Non-pigmented ciliary epithelial cell (primary cell): ENCODE measurements around the gene RPS6KA4.

Experiments
- DNase-seq: peaks from one replicate; pipeline ENCODE4 v3.0.0-alpha.2; 2010; ENCODE audit warnings: low read depth

RPS6KA4 gene

GRCh38 chr11:64348383-64349024 lies 10.5 kb upstream of the RPS6KA4 start:
- no peak for DNase-seq

GRCh38 chr11:64349025-64349387 lies 10.0 kb upstream of the RPS6KA4 start:
- no peak for DNase-seq

DNA sequence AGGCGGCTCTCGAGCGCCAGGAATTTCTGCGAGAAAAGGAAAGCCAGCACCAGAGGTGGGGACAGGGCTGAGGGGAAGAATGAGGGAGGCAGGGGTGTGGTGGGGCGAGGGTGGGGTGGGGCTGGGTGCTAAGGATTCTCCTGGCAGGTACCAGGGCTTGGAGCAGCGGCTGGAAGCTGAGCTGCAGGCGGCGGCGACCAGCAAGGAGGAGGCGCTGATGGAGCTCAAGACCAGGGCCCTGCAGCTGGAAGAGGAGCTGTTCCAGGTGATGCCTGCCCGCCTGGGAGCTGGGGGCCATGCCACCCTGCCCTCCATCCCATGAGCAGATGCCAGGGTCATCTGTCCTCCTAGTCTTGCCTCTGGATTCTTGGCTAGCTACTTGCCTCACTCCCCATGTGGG lies 9.6 kb upstream of the RPS6KA4 start:
- no peak for DNase-seq

- DNase-seq = no peak
Measured at GRCh38 chr11:64351136-64351631, 7.8 kb upstream of the RPS6KA4 start.

- DNase-seq = no peak
Measured at GRCh38 chr11:64352099-64352994, 6.6 kb upstream of the RPS6KA4 start.

DNA sequence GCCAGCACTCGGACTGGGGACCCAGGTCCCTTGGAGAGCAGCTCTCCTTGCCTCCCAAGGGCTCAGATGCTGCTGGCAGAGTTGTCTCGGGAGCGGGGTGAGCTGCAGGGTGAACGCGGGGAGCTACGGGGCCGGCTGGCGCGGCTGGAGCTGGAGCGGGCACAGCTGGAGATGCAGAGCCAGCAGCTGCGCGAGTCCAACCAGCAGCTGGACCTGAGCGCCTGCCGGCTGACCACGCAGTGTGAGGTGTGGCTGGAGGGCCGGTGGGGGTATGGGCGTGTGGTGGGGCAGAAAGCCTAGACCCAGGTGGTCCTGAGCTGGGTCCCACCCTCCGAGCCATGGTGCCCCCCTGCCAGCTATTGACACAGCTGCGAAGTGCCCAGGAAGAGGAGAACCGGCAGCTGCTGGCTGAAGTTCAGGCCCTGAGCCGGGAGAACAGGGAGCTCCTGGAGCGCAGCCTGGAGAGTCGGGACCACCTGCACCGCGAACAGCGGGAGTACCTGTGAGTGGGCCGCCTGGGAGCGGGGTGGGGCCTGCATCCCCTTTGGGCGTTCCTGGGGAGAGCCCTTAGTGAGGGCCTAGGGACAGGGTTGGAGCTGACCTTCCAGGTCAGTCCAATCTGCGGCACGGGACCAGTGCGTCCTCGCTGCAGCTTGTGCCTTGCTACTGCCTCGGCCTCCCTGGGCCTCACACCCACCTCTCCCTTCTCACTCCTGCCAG lies 5.8 kb upstream of the RPS6KA4 start:
- DNase-seq = no peak

GRCh38 chr11:64353715-64354506 lies 5.1 kb upstream of the RPS6KA4 start:
- DNase-seq = no peak

DNA sequence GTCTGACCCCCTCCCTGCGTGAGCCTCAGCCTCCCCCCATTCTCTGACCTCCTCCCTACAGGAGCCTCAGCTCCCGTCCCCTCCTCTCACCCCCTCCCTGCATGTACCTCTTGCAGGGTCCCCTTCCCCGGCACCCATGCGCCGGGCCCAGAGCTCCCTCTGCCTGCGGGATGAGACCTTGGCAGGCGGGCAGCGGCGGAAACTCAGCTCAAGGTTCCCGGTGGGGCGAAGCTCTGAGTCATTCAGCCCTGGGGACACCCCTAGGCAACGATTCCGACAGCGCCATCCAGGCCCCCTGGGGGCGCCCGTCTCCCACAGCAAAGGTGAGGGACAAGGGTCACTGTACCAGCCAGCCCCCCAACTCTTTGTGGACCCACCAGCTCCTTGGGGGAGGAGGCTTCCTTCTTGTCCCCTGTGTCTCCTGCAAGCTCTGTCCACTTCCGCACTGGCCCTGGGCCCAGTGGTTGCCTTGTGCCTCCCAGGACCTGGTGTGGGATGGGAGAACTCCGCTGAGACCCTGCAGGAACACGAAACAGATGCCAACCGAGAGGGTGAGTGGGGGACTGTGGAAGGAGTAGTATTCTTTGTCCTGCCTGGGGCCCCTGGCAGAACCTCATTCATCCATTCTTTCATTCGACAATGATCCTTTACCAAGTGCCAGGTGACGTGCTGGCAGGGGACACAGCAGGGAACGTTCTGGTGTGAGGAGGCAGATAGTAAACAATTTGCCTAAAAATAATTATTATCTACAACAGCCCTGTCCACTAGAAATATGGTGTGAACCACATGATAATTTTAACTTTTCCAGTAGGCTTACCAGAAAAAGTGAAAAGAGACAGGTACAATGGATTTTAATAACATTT lies 3.7 kb upstream of the RPS6KA4 start:
- DNase-seq = no peak

- no peak for DNase-seq
Measured at GRCh38 chr11:64356498-64357411, 2.2 kb upstream of the RPS6KA4 start.

DNA sequence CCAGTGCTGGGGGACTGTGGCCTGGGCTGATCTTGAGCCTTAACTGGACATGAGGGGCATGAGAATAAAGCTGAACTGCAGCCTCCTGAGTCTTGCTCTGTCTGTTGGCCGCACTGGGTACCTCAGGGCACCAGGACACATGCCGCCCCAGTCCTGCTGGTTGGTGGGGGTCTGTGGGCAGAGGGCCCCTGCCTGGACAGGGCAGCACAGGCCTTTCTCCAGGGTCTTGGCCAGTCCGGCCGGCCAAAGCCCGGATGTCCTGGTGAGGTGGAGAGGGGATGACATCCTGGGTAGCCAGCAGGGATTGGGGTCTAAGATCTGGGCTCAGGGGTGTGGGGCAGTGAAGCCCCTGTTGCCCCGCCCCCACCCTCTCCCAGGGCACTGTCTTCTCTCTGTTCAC lies 1.5 kb upstream of the RPS6KA4 start:
- DNase-seq = no peak

DNA sequence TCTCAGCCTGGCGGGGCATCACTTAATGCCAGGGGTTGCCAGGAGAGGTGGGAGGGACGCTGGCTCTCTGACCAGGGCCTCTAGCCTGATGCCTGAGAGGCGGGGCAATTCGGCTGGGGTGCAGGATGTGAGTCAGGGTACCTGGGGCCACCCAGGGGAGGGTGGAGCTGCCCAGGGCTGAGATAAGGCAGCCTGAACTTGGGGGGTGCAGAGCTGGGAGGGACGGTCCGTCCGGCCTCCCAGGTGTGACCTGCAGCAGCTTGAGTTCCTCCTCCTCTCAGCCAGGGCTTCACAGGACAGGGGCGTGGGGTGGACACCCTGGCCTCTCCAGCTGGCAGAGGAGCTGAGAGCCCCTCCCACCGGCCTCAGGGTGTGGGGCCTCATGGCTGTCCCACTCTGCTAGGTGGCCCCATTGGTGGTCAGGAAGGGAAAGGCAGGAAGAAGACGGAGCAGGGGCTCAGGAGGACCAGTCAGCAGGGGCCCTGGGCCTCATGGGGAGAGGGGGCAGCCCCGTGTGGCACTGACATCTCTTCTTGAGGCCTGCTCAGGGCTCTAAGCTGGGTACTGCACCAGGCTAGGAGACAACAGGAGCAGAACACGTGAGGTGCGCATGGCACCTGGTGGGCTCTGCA lies 942 bp upstream of the RPS6KA4 start:
- DNase-seq = no peak

DNA sequence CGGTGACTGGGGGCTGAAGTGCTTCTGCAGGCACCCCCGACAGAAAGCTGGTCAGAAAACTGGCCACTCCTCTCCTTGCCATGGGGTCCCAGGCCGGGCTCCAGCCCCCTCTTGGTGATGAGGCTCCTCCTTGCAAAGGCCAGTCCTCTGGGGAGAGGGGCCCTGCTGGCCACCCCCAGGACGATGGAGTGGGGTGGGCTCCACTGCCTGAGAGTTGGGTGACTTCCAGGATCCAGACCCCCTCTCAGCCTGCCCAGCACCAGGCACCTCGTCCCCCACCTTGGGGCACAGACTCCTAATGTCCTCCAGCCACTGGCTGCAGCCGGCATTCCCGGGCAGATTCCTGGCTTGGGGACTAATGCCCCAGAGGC lies 441 bp upstream of the RPS6KA4 start:
- no peak for DNase-seq

- no peak for DNase-seq
Measured at GRCh38 chr11:64359712-64360445, 917 bp downstream of the RPS6KA4 start.

DNA sequence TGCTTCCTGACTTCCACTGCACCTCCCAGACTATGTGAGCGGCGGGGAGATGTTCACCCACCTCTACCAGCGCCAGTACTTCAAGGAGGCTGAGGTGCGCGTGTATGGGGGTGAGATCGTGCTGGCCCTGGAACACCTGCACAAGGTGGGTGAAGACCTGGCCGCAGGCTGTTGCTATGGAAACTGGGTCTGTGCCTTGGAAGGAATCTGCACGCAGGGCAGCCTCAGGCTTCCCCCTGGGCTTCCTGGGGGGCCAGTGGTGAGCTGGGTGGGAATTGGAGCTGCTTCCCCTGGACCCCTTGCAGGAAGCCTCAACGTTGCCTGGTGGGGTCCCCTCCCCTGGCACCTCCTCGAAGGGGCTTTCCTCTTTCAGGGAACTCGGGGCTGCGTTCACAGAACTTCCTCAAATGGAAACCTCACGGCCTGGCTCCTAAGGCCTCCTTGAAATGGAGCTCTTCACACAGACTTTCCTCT lies 1.5 kb downstream of the RPS6KA4 start:
- DNase-seq = no peak

- no peak for DNase-seq
Measured at GRCh38 chr11:64361659-64362058, 2.7 kb downstream of the RPS6KA4 start.

DNA sequence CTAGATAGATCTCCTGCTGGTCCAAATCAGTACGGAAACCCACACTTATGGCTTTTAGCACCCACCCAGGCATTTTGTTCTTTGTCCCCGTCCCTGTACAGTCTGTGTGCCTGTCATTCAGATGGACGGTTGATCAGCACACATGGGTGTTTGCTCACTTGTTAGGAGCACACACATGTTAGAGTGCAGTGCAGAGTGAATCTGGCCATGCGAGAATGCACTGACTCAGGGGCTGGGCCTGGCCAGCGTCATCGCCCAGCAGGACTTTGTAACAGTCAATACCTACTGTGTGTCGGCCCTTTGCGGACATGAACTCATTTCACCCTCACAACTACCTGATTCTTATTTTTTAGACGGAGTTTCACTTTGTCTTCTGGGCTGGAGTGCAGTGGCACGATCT lies 3.4 kb downstream of the RPS6KA4 start:
- no peak for DNase-seq

DNA sequence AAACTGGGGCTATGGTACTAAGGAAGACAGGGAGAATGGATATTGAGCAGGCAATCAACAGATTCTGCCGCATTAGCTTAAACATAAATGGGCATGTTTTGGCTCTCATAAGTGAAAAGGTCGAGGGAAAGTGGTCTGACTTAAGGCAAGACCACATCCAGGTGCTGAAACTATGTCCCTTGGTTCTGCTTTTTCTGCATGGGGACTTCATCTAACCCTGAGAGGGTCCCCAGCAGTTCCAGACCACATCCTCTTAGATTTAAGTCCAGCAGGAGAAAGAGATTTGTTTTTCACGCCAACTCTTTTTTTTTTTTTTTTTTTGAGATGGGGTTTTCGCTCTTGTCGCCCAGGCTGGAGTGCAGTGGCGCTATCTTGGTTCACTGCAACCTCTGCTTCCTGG lies 5.5 kb downstream of the RPS6KA4 start:
- DNase-seq = no peak

- no peak for DNase-seq
Measured at GRCh38 chr11:64364911-64365310, 5.9 kb downstream of the RPS6KA4 start.

- DNase-seq = no peak
Measured at GRCh38 chr11:64366751-64367150, 7.8 kb downstream of the RPS6KA4 start.
